Heart right ventricle (tissue), 16 donors: ENCODE data around the gene PDZRN4. TPM values are rescaled to one million over a fixed set of nuclear protein-coding genes. Genes with fewer than 3 reads are reported as not detected.

Experiments used
- ATAC-seq, 8 donors: fragments of 200-7000 bp; cut with Tn5 transposase; one replicate each; pipeline ENCODE4 v1.9.1; 2020; ENCODE audit warnings: mild to moderate bottlenecking in 8 of 8, moderate library complexity in 8 of 8, moderate number of reproducible peaks in 1 of 8
- DNase-seq, 2 donors: peaks; one replicate each; pipeline ENCODE4 v3.0.0-alpha.2; 2020
- H3K27ac ChIP-seq, 10 donors: fragments of 200-600 bp; sonication (generic) in 2 of 10; one replicate each; pipeline versions ENCODE4 v1.5.0 to v1.8.0; 2020 to 2022; ENCODE audit warnings: mild to moderate bottlenecking in 3 of 10
- H3K27me3 ChIP-seq, 7 donors: fragments of 200-600 bp; one replicate each; pipeline ENCODE4 v1.8.0; 2021 to 2022; ENCODE audit warnings: mild to moderate bottlenecking in 2 of 7
- H3K36me3 ChIP-seq, 9 donors: fragments of 200-600 bp; sonication (generic) in 1 of 9; one replicate each; pipeline versions ENCODE4 v1.5.0 to v1.8.0; 2020 to 2022; ENCODE audit warnings: mild to moderate bottlenecking in 2 of 9
- H3K4me1 ChIP-seq, 9 donors: fragments of 200-600 bp; sonication (generic) in 1 of 9; one replicate each; pipeline versions ENCODE4 v1.5.0 to v1.8.0; 2020 to 2022; ENCODE audit warnings: mild to moderate bottlenecking in 4 of 9
- H3K4me3 ChIP-seq, 10 donors: fragments of 200-600 bp; sonication (generic) in 2 of 10; one replicate each; pipeline versions ENCODE4 v1.5.0 to v1.8.0; 2020 to 2022; ENCODE audit warnings: mild to moderate bottlenecking in 7 of 10, moderate library complexity in 2 of 10
- H3K9me3 ChIP-seq, 11 donors: fragments of 200-600 bp in 10 of 11; sonication (generic) in 2 of 11; one replicate each; pipeline versions ENCODE4 v1.5.0 to v1.8.0; 2013 to 2022; ENCODE audit warnings: mild to moderate bottlenecking in 2 of 11, control low read depth in 1 of 11, moderate library complexity in 1 of 11
- CTCF ChIP-seq, 9 donors: fragments of 200-600 bp; sonication (generic) in 2 of 9; IDR thresholded peaks; one replicate each; pipeline versions ENCODE4 v1.5.0 to v1.8.0; 2021 to 2022; ENCODE audit warnings: antibody characterized with exemption in 9 of 9, mild to moderate bottlenecking in 5 of 9, moderate library complexity in 1 of 9
- WGBS, 2 donors: extraction: QIAGEN DNeasy Blood & Tissue Kit; methylation state at CpG; one replicate each; pipeline ENCODE4 v1.1.7; 2013; ENCODE audit warnings: inconsistent platforms in 1 of 2; 5-methylcytosine and 5-hydroxymethylcytosine counted together
- intact Hi-C, 10 donors: fragments of 100-400 bp; cut with DNase I; formaldehyde crosslinking; loops; one replicate each; pipeline versions ENCODE4 v1.11.1 to v1.14.2; 2022
- polyA plus RNA-seq, 2 donors: library from polyadenylated mRNA; stranded (reverse); fragments of 200-250 nt; gene quantifications; one replicate each; pipeline ENCODE4 v1.2.3, GENCODE V29; 2013
- total RNA-seq, 10 donors: library from RNA; stranded (reverse); fragmentation: NEBNext Ultra II Directional in 3 of 10; extraction: Animal tissue kit (Norgen Biotek cat#: 25700) in 3 of 10; gene quantifications; one replicate each; pipeline versions ENCODE4 v1.2.1 to v1.2.4, GENCODE V29; 2021 to 2023
- donor health status: Arrhythmogenic right ventricular cardiomyopathy.
- donor health status: ischemic (EF 13 %, LVEDD 7.1; RV severe dilation, severe dysfunction).
- donor health status: healthy with polysubstance abuse.
- donor health status: DM: no; HTN: yes; CAD: no.
- donor health status: DM: no; HTN: no; CAD: no.
- donor health status: ischemic (EF 25% LVEDD 6.9; RV normal size, moderate dysfunction).
- donor health status: ischemic (EF 25% LVEDD 5.7; RV mildly dilated, moderate dysfunction).
- donor health status: healthy.
- donor health status: DM: yes; HTN: yes; CAD: no.
- donor health status: Ischemic cardiomyopathy.
- donor health status: ischemic (EF 35%, LVEDD 5.7; RV mildly dilated, moderate dysfunction).
- donor health status: nonischemic (EF 11% LVEDD 7.7; RV severe dilation, severe dysfunction).
- donor health status: DM: yes; HTN: yes; CAD: no.
- donor health status: PGD.
- donor health status: ischemic (EF 29% LVEDD 5.4; RV normal size, mild dysfunction).
- donor health status: nonischemic (EF 23%, LVEDD 6.1; RV moderate dilation, normal function).

Gene PDZRN4
- total and polyA plus RNA-seq, 12 donors: 0.04 to 0.28 (median 0.15) TPM; not detected in 5

- intact Hi-C loops: no loop called here
- Histone ChIP-seq H3K9me3 (no peaks in the 10 kb centered on the region), H3K4me3 (no peak overlapping the region), H3K27ac (no peak overlapping the region), H3K36me3 (no peaks in the 10 kb centered on the region), H3K27me3 (peaks cover 0 to 4% (median 0%) of the 10 kb centered on the region in 7 donors), H3K4me1 (no peaks in the 10 kb centered on the region)
- 42 to 44% methylated on average over 2 of the region's 2 CpGs for WGBS, 2 donors
- ATAC-seq (no peak), DNase-seq (no peak)
- TF ChIP-seq CTCF (IDR thresholded peaks at IDR 0.05): no peak
Observed at GRCh38 chr12:41443690-41444089, 255.6 kb downstream of the PDZRN4 start.

- Histone ChIP-seq H3K4me3 (no peak overlapping the region), H3K9me3 (no peaks in the 10 kb centered on the region), H3K36me3 (no peaks in the 10 kb centered on the region), H3K27me3 (no peaks in the 10 kb centered on the region), H3K4me1 (no peaks in the 10 kb centered on the region), H3K27ac (no peak overlapping the region)
- TF ChIP-seq CTCF (IDR thresholded peaks at IDR 0.05): no peak
- DNase-seq: no peak
- no peak for ATAC-seq
- intact Hi-C loops: no loop called here
- 57 to 59% methylated on average over 6 of the region's 6 CpGs for WGBS, 2 donors
Observed at GRCh38 chr12:41452838-41453407, 264.8 kb downstream of the PDZRN4 start.

- 91 to 93% methylated on average over 4 of the region's 4 CpGs for WGBS, 2 donors
- H3K4me1 ChIP-seq: no peaks in the 10 kb centered on the region
- H3K9me3 ChIP-seq: no peaks in the 10 kb centered on the region
- intact Hi-C loops: no loop called here
- no peaks in the 10 kb centered on the region for H3K36me3 ChIP-seq
- H3K4me3 ChIP-seq: no peak overlapping the region
- TF ChIP-seq CTCF (IDR thresholded peaks at IDR 0.05): no peak
- DNase-seq (no peak), ATAC-seq (no peak)
- no peaks in the 10 kb centered on the region for H3K27me3 ChIP-seq
- H3K27ac ChIP-seq: no peak overlapping the region
Observed at GRCh38 chr12:41453409-41453808, 265.3 kb downstream of the PDZRN4 start.

DNA sequence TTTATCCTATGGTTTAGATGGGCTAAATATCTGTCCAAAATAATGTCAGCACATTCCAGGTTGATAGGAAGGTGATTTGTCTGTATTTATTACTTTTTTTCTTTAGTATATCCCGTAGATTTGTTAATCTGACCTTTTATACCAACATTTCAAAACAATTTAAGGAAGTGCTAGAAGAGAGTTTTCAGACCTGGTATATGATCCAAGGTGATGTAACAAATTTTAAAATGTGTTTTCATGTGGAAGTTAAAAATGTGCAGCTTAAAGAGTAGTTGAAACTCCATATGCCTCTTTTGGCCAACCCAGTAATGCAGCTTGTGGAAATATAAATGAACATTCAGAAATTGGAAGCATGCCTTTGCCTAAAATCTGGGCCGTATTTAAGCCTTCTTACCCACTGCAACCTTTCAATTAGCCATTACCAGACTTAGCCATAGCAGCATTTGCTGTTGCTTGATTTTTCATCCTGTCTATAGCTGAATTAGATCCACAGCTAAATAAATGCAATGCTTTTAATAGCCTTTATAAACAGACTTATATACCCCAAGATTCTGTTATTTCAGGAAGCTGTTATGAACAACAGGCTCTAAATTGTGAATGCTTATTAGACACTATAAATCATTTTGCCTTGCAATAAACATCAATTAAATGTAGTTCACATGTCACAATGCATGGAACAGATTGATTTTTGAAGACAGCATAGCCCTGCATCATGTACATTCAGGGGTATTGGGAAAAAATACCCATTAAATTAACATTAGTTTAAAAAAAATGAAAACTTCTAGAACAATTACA, 271.2 kb downstream of the PDZRN4 start:
- Histone ChIP-seq H3K9me3 (no peaks in the 10 kb centered on the region), H3K4me3 (no peak overlapping the region), H3K4me1 (no peaks in the 10 kb centered on the region), H3K36me3 (no peaks in the 10 kb centered on the region), H3K27ac (no peak overlapping the region), H3K27me3 (no peaks in the 10 kb centered on the region)
- no peak for ATAC-seq
- TF ChIP-seq CTCF (IDR thresholded peaks at IDR 0.05): no peak
- DNase-seq: no peak
- intact Hi-C loops: no loop called here
- 64 to 74% methylated on average over 2 of the region's 2 CpGs for WGBS, 2 donors
